Stimulated activated CD4-positive, alpha-beta T cell treated with anti-CD3 and anti-CD28 coated beads, TNF-alpha, amount 100 ng/mL, for 48 hours (primary cell): ENCODE results near the gene FAM221B.
A peak's percentile ranks its signal among the peaks of the same experiment; 100 is the strongest.

Source experiments
- DNase-seq, 3 donors: peaks; one replicate each; pipeline ENCODE4 v3.0.0-alpha.2; 2020; ENCODE audit warnings: low read depth in 3 of 3

The FAM221B gene

GRCh38 chr9:35847792-35848572, 19.4 kb upstream of the FAM221B start:
- peak in 1 of 3 donors; percentile 53 for DNase-seq

- no peak for DNase-seq
These were observed 17.6 kb upstream of the FAM221B start for GRCh38 chr9:35845824-35846771.

DNA sequence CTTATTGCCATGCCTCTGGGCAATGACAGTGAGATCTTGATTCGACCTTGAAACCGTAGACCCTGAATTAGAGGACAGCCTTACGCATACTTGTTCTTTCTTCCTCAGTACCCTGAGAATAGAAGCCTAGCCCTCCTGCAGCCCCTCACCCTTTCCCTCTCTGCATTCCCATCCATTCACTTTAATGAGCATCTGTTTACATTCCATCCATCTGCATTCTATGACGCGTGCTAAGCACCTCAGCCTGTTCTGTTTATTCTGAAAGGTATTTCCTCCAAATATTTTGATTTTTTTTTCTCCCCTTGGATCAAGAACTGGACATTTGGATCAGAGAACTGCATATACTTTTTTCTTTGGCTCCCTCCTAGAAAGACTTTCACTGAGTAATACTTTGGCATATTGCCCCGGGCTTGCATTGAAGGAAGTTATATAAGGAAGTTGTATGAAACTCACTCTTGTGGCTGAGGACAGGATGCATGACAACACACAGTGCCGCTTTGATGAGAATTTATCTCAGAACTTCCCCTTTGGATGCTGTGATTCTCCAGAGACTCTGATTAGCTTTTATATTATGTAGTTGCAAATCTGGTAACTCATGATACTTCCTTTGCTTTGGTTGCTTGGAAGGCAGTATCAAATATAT, 16.2 kb upstream of the FAM221B start:
- no peak for DNase-seq

DNA sequence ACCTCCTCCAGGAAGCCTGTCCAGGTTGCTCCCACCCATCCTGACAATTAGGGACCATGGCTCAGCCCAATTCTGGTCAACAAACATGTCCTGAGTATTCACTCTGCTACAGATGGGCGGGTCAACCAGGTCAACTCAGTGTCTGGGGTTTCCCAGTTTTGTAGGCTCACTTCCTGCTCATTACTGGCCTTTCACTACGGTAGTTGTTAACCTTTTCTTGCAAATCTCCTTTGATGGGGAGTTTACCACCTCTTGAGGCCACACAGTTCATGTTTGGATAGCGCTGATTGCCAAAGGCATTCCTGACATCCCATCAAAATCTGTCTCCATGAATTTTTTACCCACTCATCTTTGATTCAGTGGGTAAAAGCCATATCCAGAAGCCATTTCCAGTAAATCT, 14.3 kb upstream of the FAM221B start:
- DNase-seq: no peak

DNA sequence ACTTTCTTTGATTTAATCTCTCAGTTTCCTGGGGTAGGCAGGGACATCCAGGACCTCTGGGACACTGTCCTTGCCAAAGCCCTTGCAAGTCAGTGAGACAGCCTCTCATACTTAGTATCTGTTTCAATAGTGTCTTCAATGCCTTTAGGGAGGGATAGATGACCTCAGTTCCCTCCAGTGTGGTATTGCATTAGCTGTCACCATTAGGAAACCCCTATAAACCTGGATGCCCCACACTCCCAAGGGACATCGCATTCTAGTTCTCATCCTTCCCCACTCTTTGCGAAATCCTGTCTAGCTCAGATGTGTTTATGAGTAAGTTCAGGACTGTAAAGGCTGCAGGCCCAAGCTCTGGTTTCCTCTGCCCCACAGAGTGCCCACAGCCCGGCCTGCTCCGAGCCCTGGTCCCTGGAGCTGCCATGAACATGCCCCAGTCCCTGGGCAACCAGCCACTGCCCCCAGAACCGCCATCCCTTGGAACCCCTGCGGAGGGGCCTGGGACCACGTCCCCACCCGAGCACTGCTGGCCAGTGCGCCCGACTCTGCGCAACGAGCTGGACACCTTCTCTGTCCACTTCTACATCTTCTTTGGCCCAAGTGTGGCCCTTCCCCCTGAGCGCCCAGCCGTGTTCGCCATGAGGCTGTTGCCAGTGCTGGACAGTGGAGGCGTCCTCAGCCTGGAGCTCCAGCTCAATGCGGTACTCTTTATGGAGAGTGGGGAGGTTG, 13.7 kb upstream of the FAM221B start:
- no peak for DNase-seq

DNA sequence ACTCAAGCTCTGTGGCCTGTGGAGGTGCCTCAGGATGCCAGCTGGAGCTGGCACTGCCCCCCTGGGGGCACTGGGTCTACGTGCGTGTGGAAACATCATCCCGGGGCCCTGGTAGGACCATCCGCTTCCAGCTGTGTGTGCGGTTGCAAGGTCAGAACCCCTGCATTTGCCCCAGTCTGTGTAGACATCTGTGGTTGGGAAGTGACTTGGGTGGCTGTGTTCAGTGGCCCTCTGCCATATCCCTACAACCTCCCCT, 13.0 kb upstream of the FAM221B start:
- no peak for DNase-seq

DNA sequence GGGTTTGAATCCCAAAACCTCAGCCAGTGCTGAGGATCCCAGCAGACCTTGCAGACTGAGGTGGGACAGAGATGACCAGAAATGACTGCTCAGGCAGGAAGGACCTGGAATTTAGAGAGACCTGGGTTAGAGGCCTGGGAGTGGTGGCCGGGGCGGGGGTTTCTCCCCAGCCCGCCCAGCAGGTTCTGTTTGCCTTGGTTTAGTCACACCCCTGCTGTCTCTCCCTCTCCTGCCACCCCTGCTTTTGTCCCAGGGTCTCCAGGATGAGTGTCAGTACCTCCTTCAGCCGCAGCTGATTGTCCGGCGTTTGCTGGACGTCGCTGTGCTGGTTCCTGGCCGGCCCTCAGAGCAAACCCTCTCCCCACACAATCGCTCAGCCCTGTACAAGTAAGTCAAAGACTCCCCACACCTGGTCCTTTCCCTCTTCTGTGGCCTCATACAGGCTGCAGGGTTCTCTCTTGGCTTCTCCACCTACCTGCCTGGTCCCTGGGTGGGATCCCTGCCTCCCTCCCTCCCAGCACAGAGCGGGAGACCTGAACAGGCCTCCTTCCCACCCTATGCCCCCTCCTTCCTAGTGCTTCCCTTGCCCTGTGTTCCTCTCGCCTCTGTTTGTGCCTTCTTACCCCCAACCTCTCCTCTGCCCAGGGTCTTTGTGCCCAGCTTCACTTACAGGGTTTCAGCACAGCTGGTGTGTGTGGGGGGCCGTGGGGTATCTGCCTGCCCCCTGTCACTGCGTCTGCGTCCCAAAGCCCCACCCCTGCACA, 12.5 kb upstream of the FAM221B start:
- no peak for DNase-seq

DNA sequence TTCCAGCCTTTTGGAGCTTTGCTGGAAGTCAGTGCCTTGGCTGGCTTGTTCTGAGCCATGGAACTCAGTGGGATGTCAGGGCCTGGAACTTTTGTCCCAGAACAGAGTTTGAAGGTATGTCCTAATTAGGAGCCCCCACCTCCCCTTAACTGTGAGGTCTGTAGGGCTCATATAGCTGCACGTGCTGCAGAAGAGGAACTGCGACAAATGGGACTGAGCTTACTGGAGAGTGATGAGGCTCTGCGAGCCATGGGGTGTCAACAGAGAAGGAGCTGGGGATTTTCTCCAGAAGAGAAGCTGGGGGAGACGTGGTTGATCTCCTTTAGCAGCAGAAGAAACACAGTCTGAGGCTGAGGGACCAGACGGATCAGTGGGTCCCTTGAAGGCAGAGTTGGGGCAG, 11.4 kb upstream of the FAM221B start:
- DNase-seq: no peak

DNA sequence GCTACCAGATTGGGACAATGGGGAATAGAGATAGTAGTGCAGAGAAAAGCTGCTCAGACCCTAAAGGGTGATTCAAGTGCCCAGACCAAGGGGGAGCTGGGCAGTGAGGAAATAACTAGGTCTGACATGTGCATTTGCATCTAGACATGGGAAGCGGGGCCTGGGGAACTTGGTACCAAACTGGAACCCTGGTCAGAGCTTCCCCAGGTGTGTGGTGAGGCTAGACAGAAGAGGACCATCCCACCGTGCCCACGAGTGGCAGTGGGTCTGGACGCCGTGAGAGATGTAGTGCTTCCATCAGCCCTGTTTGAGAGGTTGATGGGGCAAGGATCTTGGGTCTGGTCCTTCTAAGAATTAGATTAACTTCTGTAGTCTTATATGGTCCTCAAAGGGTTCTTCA, 8.1 kb upstream of the FAM221B start:
- DNase-seq: no peak

- no peak for DNase-seq
These were observed 7.2 kb upstream of the FAM221B start for GRCh38 chr9:35835766-35836165.

DNA sequence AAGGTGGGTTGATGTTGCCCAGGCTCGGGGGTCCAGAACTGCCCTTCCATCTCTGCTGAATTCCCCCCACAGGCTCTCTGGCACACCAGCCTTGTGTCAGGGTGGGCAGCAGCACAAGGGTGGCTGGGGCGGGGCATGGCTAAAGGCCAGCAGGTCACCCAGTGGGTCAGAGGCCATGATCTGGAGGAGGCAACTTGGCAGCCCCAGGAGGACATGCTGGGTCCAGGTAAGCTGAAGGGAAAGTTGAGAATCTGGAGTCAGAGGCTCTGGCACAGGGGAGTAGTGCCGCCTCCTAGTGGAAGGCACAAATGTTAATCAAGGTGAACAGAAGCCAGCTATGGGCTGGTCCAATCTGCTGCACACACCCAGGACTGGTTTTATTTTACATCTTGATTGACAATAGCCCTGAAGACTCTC, 6.7 kb upstream of the FAM221B start:
- DNase-seq: no peak

GRCh38 chr9:35834260-35835215, 6.0 kb upstream of the FAM221B start:
- DNase-seq: no peak

DNA sequence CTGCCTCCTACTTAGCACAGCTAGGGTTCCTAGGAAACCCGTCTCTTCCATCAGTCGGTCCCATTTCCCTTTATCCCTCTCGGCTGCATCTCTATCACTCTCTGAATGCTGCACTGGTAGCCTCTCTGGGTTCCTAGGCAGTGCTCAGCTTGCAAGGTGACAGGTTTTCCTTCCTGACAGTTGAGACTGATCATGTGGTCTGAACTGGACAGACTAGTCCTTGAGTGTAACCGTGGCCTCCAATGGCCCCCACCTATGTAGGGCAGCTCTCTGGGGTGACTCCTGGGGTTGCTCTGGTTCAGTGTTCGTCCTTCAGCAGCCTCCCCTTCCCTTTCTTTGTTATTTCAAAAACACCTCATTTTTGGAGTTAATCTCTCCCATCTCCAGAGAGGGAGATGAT, 4.3 kb upstream of the FAM221B start:
- no peak for DNase-seq

DNA sequence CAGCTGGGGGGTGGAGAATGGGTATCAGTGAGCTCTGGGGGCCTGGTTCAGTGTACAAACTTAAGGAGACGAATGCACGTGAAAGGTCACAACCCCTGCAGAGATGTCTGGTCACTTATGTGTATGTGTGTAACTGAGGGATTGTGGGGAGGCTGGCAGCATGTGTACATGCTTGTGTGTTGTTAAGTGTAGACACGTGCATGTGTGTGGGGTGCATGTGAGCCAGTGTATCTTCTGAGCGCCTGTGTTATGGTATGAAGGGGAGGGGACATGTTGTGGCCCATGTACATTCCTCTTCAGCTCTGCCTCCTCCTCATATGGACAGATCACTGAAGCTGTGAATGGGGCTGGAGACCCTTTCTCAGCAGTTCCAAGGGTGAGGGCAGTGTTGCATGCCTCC, 2.5 kb upstream of the FAM221B start:
- DNase-seq: no peak

- DNase-seq: no peak
These were observed 1.2 kb upstream of the FAM221B start for GRCh38 chr9:35829764-35830096.

DNA sequence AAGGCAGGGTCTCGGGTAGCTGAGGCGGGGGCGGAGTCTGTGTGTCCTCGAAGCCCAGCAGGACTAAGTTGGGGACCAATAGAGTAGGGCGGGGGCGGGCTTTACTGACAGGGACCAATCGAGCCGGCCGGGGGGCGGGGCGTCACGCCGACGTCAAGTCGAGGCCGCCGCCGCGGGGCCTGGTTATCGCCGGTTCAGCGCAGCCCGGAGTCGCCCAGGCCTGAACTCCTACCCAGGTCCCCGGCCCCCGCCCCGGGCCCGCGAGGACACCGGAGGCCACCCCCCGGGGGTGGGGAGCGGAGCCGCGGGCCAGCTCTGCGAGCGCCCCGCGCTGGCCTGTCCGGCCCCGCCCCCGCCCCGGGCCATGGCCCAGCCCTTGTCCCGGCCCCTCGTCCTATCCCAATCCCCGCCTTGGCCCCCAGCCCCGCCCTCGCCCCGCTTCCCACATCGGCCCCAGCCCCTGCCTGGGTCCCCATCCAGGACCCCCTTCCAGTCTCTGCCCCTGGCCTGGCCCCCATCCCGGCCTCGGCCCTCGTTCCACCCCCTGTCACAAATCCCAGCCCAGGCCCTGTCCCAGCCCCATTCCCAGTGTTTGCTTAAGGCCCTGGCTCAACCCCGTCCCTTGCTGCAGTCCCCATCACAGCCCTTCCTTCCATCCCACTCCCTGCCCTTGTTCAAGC, 692 bp upstream of the FAM221B start, which contains the start of gene TMEM8B:
TSS of gene TMEM8B (plus strand) at position 145 of the 680 bp plus-strand sequence. CDS start at position 365, 220 bp downstream.
- peak; percentile 88 to 98 (median 90) for DNase-seq

- no peak for DNase-seq
These were observed 1.0 kb downstream of the FAM221B start for GRCh38 chr9:35827486-35827885.

DNA sequence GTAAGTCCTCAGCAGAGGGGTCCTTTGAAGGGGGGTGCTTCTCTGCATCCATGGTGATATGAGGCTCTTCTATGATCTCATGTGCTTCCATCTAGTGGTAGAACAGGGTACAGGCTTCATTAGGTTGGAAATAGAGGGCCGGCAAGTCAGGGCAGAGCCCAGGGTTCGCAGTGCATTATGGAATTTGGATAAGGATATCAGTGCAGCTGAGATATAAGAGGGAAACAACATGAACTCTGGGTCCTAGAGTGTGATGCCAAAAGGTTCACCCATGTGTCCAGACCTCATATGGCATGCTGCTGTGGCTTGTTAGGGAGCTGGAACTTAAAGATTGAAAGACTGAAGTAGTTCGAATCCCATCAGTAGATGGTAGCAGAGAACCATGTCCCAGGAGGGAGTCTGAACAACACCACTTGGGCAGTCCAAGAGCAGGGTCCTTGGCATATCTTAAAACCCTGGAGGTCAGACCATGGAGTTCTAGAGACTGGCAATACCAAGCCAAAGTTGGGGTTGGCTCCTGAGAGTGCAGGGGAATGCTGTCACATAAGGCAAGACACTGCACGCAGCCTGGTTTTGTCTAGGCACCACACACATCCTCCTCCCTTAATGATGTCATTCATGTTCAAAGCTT, 2.3 kb downstream of the FAM221B start:
- no peak for DNase-seq

DNA sequence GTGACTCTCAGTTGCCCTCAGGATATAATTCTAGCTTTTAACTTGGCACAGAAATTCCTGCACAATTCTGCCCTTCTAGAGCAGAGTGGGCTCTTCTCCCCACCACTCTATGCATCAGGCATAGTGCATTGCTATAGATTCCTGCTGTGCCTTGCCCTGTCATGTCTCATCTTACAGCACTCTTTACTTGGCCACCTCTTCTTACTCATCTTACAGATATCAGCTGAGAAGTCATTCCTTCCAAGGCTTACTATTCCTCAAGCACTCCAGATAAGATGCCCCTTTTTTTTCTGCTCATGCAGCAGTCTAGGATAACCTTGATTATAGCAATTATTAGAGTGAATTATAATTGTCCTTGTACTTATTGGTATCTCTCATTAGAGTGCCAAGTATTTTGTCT, 5.6 kb downstream of the FAM221B start:
- DNase-seq: no peak
